Right lobe of liver (tissue), 6 donors: ENCODE data around the gene DDX3X. TPM values are rescaled to one million over a fixed set of nuclear protein-coding genes. Genes with fewer than 3 reads are reported as not detected.

Source experiments
- ATAC-seq, 4 donors: fragments of 200-7000 bp; cut with Tn5 transposase; one replicate each; pipeline ENCODE4 v1.9.1; 2020; ENCODE audit warnings: mild to moderate bottlenecking in 4 of 4, moderate library complexity in 4 of 4
- DNase-seq, 3 donors: peaks; one replicate each; pipeline ENCODE4 v3.0.0-alpha.2; 2020
- H3K27ac ChIP-seq, 3 donors: fragments of 200-600 bp; one replicate each; pipeline ENCODE4 v1.8.0; 2022
- H3K27me3 ChIP-seq, 2 donors: fragments of 200-600 bp; one replicate each; pipeline ENCODE4 v1.8.0; 2022
- H3K36me3 ChIP-seq, 4 donors: fragments of 200-600 bp; sonication (generic) in 1 of 4; one replicate each; pipeline versions ENCODE4 v1.5.1 to v1.8.0; 2017 to 2022; ENCODE audit warnings: control low read depth in 1 of 4
- H3K4me1 ChIP-seq, 4 donors: fragments of 200-600 bp; sonication (generic) in 1 of 4; one replicate each; pipeline versions ENCODE4 v1.5.1 to v1.8.0; 2017 to 2022; ENCODE audit warnings: control low read depth in 1 of 4
- H3K4me3 ChIP-seq, 3 donors: fragments of 200-600 bp; one replicate each; pipeline ENCODE4 v1.8.0; 2022
- H3K9me3 ChIP-seq, 4 donors: fragments of 200-600 bp; sonication (generic) in 1 of 4; one replicate each; pipeline versions ENCODE4 v1.5.1 to v1.8.0; 2017 to 2022; ENCODE audit warnings: control low read depth in 1 of 4
- CTCF ChIP-seq, 4 donors: fragments of 200-600 bp in 3 of 4; fragments of 450-650 bp in 1 of 4; IDR thresholded peaks; one replicate each; pipeline versions ENCODE4 v1.5.1 to v1.8.0; 2016 to 2022; ENCODE audit warnings: antibody characterized with exemption in 4 of 4, mild to moderate bottlenecking in 2 of 4
- POLR2A ChIP-seq: fragments of 450-650 bp; IDR thresholded peaks from one replicate; pipeline ENCODE4 v1.6.1; 2017; ENCODE audit warnings: antibody characterized with exemption, mild to moderate bottlenecking
- WGBS: methylation state at CpG from one replicate; pipeline ENCODE4 v1.1.6; 2018; ENCODE audit warnings: low coverage, low lambda C conversion rate; ENCODE audit not compliant: insufficient coverage; ENCODE audit errors: missing lambda C conversion rate; 5-methylcytosine and 5-hydroxymethylcytosine counted together
- intact Hi-C, 2 donors: fragments of 100-400 bp; cut with DNase I; formaldehyde crosslinking; loops; one replicate each; pipeline versions ENCODE4 v1.11.2 to v1.14.1; 2022
- total RNA-seq, 6 experiments: library from RNA; depleted of rRNA in 2 of 6; stranded (reverse); fragments of >200 nt in 2 of 6; fragmentation: NEBNext Ultra II Directional in 3 of 6; extraction: Animal tissue kit (Norgen Biotek cat#: 25700) in 3 of 6; gene quantifications; one replicate each; pipeline versions ENCODE4 v1.1.0 to v1.2.4, GENCODE V29; 2016 to 2023
- donor health status: DM: no; HTN: yes; CAD: no.
- donor health status: DM: no; HTN: no; CAD: no.
- donor health status: DM: no; HTN: no; CAD: no.
- donor health status: DM: no; HTN: yes; CAD: no.
- donor health status: DM: no; HTN: yes; CAD: no.

The DDX3X gene
- total RNA-seq, 6 experiments from 2014 or later: 85.1 to 210 (median 138) TPM

GRCh38 chrX:41377624-41378023 lies 43.7 kb downstream of the DDX3X start:
- 57% methylated on average over 4 of the region's 8 CpGs for WGBS
- DNase-seq: no peak
- H3K4me1 ChIP-seq: peaks cover 0 to 1% (median 0%) of the 10 kb centered on the region in 4 donors
- TF ChIP-seq CTCF (IDR thresholded peaks at IDR 0.05) (no peak), POLR2A (no peak)
- ATAC-seq: no peak
- H3K36me3 ChIP-seq: no peaks in the 10 kb centered on the region
- no peak overlapping the region for H3K4me3 ChIP-seq
- no peak overlapping the region for H3K27ac ChIP-seq
- H3K9me3 ChIP-seq: no peaks in the 10 kb centered on the region
- intact Hi-C loops: no loop called here
- H3K27me3 ChIP-seq: no peaks in the 10 kb centered on the region

DNA sequence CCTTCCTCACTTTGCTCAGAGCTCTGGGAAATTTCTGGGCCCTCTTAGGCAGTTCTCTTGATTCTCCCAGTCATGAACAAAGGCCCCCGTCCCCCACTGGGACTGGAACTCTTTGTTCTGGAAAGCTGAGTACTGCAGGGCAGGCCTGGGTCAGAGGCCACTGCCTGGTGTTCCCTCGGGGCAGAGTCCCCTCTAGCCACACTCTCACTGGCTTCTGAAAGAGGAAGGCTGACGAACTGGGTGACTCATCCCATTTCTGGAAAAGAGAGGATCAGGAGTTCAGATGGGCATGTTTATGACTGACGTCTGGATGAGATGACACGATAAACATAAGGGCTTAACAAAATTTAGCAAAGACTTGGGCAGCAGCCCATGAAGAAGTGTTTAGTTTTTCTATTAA lies 47.7 kb downstream of the DDX3X start:
- DNase-seq (peak; percentile 80 to 85 (median 84)), ATAC-seq (peak; percentile 82 to 95 (median 90))
- Histone ChIP-seq H3K27ac (peak overlapping the region; percentile 75 to 87 (median 80)), H3K9me3 (no peaks in the 10 kb centered on the region), H3K36me3 (no peaks in the 10 kb centered on the region), H3K27me3 (no peaks in the 10 kb centered on the region), H3K4me3 (no peak overlapping the region), H3K4me1 (peaks cover 0 to 6% (median 0%) of the 10 kb centered on the region in 4 donors)
- intact Hi-C loops: no loop called here
- no peak for TF ChIP-seq POLR2A
- TF ChIP-seq CTCF (IDR thresholded peaks at IDR 0.05): no peak
- 18% methylated on average over 4 of the region's 5 CpGs for WGBS

GRCh38 chrX:41382714-41383645 lies 49.0 kb downstream of the DDX3X start:
- peak; percentile 55 to 59 (median 56) for ATAC-seq
- TF ChIP-seq POLR2A (no peak), CTCF (IDR thresholded peaks at IDR 0.05) (no peak)
- whole genome bisulfite sequencing: 47% methylated on average over 10 of the region's 10 CpGs

GRCh38 chrX:41384051-41384705 lies 50.2 kb downstream of the DDX3X start:
- DNase-seq: peak; percentile 78 to 83 (median 80)
- H3K4me1 ChIP-seq: peaks cover 0 to 6% (median 0%) of the 10 kb centered on the region in 4 donors
- H3K9me3 ChIP-seq: no peaks in the 10 kb centered on the region
- TF ChIP-seq POLR2A (no peak), CTCF (IDR thresholded peaks at IDR 0.05) (no peak)
- ATAC-seq: peak; percentile 72 to 75 (median 74)
- H3K27ac ChIP-seq: peak overlapping the region; percentile 43 to 87 (median 80)
- H3K4me3 ChIP-seq: no peak overlapping the region
- WGBS: 37% methylated on average over 10 of the region's 10 CpGs
- intact Hi-C loops: no loop called here
- no peaks in the 10 kb centered on the region for H3K36me3 ChIP-seq
- no peaks in the 10 kb centered on the region for H3K27me3 ChIP-seq

More at GRCh38 chrX:41382714-41383645, 49.0 kb downstream of the DDX3X start:
- intact Hi-C loops: no loop called here
- Histone ChIP-seq H3K9me3 (no peaks in the 10 kb centered on the region), H3K27me3 (no peaks in the 10 kb centered on the region), H3K4me1 (peaks cover 0 to 6% (median 0%) of the 10 kb centered on the region in 4 donors), H3K36me3 (no peaks in the 10 kb centered on the region), H3K4me3 (no peak overlapping the region), H3K27ac (peak overlapping the region; percentile 52 to 87 (median 80))
- DNase-seq: no peak
